ENCODE measurements around the gene PDE4D. TPM values are rescaled to one million over a fixed set of nuclear protein-coding genes. Genes with fewer than 3 reads are reported as not detected.

Gene PDE4D
- total RNA-seq, 1 experiment from 2014 or later = 17.2 TPM

- peak; percentile 56 for DNase-seq (ENCODE audit: low read depth)
These were observed 525.6 kb downstream of the PDE4D start for GRCh38 chr5:59367791-59368394.

GRCh38 chr5:59366784-59367183 is 526.7 kb downstream of the PDE4D start:
- no peak for DNase-seq (ENCODE audit: low read depth)

- DNase-seq (ENCODE audit: low read depth) = no peak
These were observed 531.1 kb downstream of the PDE4D start for GRCh38 chr5:59362438-59362837.

GRCh38 chr5:59361454-59361853 is 532.1 kb downstream of the PDE4D start:
- no peak for DNase-seq (ENCODE audit: low read depth)

GRCh38 chr5:59360130-59360555 is 533.4 kb downstream of the PDE4D start:
- DNase-seq (ENCODE audit: low read depth) = no peak

- peak; percentile 23 for DNase-seq (ENCODE audit: low read depth)
These were observed 535.3 kb downstream of the PDE4D start for GRCh38 chr5:59358005-59358861.

- DNase-seq (ENCODE audit: low read depth) = peak; percentile 10
These were observed 536.0 kb downstream of the PDE4D start for GRCh38 chr5:59357381-59357977.

- no peak for DNase-seq (ENCODE audit: low read depth)
These were observed 536.6 kb downstream of the PDE4D start for GRCh38 chr5:59356813-59357380.

- DNase-seq (ENCODE audit: low read depth) = no peak
These were observed 538.7 kb downstream of the PDE4D start for GRCh38 chr5:59354811-59355210.

- DNase-seq (ENCODE audit: low read depth) = no peak
These were observed 539.3 kb downstream of the PDE4D start for GRCh38 chr5:59354274-59354673.

- peak; percentile 48 for DNase-seq (ENCODE audit: low read depth)
These were observed 542.3 kb downstream of the PDE4D start for GRCh38 chr5:59351076-59351794.

- no peak for DNase-seq (ENCODE audit: low read depth)
These were observed 545.3 kb downstream of the PDE4D start for GRCh38 chr5:59348189-59348588.

GRCh38 chr5:59346982-59347381 is 546.5 kb downstream of the PDE4D start:
- DNase-seq (ENCODE audit: low read depth) = no peak

GRCh38 chr5:59346514-59346913 is 547.0 kb downstream of the PDE4D start:
- no peak for DNase-seq (ENCODE audit: low read depth)

GRCh38 chr5:59342181-59342580 is 551.3 kb downstream of the PDE4D start:
- DNase-seq (ENCODE audit: low read depth) = peak; percentile 41

- no peak for DNase-seq (ENCODE audit: low read depth)
These were observed 551.8 kb downstream of the PDE4D start for GRCh38 chr5:59341760-59342159.

GRCh38 chr5:59341155-59341554 is 552.4 kb downstream of the PDE4D start:
- no peak for DNase-seq (ENCODE audit: low read depth)

GRCh38 chr5:59340637-59341036 is 552.9 kb downstream of the PDE4D start:
- no peak for DNase-seq (ENCODE audit: low read depth)

- no peak for DNase-seq (ENCODE audit: low read depth)
These were observed 556.3 kb downstream of the PDE4D start for GRCh38 chr5:59337240-59337639.

- no peak for DNase-seq (ENCODE audit: low read depth)
These were observed 558.0 kb downstream of the PDE4D start for GRCh38 chr5:59335544-59335943.

GRCh38 chr5:59333416-59333815 is 560.1 kb downstream of the PDE4D start:
- DNase-seq (ENCODE audit: low read depth) = no peak

Data from RPMI7951 (cell line).